Measurements from ENCODE around the gene AP2A2. TPM values are rescaled to one million over a fixed set of nuclear protein-coding genes. Genes with fewer than 3 reads are reported as not detected.

AP2A2 gene
- total RNA-seq, 2 donors from 2014 or later, result 99.0 to 109 TPM

- DNase-seq (ENCODE audit: low spot score), result no peak
- no peaks in the 10 kb centered on the region for H3K9me3 ChIP-seq
- peak overlapping the region in 1 of 2 donors; percentile 6 for H3K27ac ChIP-seq
- no peak for ATAC-seq (ENCODE audit: insufficient number of reproducible peaks, low FRiP score, low read depth)
- peaks cover 0 to 12% of the 10 kb centered on the region in 2 donors for H3K4me1 ChIP-seq (ENCODE audit: control insufficient read depth in 1 of 2, low read depth in 2 of 2)
- no peaks in the 10 kb centered on the region for H3K27me3 ChIP-seq (replicated peaks; ENCODE audit: insufficient read depth)
- no peak overlapping the region for H3K4me3 ChIP-seq
- peaks cover 56% of the 10 kb centered on the region for H3K36me3 ChIP-seq
- TF ChIP-seq CTCF (IDR thresholded peaks at IDR 0.05), result no peak
Observed at GRCh38 chr11:980438-981357, 55.0 kb downstream of the AP2A2 start.

- DNase-seq (ENCODE audit: low spot score) (no peak), ATAC-seq (ENCODE audit: insufficient number of reproducible peaks, low FRiP score, low read depth) (no peak)
- peaks cover 58% of the 10 kb centered on the region for H3K36me3 ChIP-seq
Observed at GRCh38 chr11:981764-982163, 56.1 kb downstream of the AP2A2 start.

GRCh38 chr11:984546-984945, 58.9 kb downstream of the AP2A2 start:
- no peaks in the 10 kb centered on the region for H3K9me3 ChIP-seq
- H3K4me3 ChIP-seq, result no peak overlapping the region
- no peak for ATAC-seq (ENCODE audit: insufficient number of reproducible peaks, low FRiP score, low read depth)
- H3K4me1 ChIP-seq (ENCODE audit: control insufficient read depth in 1 of 2, low read depth in 2 of 2), result peaks cover 0 to 12% of the 10 kb centered on the region in 2 donors
- H3K27me3 ChIP-seq (replicated peaks; ENCODE audit: insufficient read depth), result no peaks in the 10 kb centered on the region
- peaks cover 61% of the 10 kb centered on the region for H3K36me3 ChIP-seq
- no peak for TF ChIP-seq CTCF (IDR thresholded peaks at IDR 0.05)
- no peak overlapping the region for H3K27ac ChIP-seq
- DNase-seq (ENCODE audit: low spot score), result no peak

More at GRCh38 chr11:981764-982163, 56.1 kb downstream of the AP2A2 start:
- Histone ChIP-seq H3K4me3 (no peak overlapping the region), H3K9me3 (no peaks in the 10 kb centered on the region), H3K4me1 (ENCODE audit: control insufficient read depth in 1 of 2, low read depth in 2 of 2) (peaks cover 0 to 12% of the 10 kb centered on the region in 2 donors), H3K27me3 (replicated peaks; ENCODE audit: insufficient read depth) (no peaks in the 10 kb centered on the region), H3K27ac (no peak overlapping the region)
- TF ChIP-seq CTCF (IDR thresholded peaks at IDR 0.05), result no peak

GRCh38 chr11:985406-985805, 59.7 kb downstream of the AP2A2 start:
- no peak for DNase-seq (ENCODE audit: low spot score)
- Histone ChIP-seq H3K9me3 (no peaks in the 10 kb centered on the region), H3K4me1 (ENCODE audit: control insufficient read depth in 1 of 2, low read depth in 2 of 2) (peaks cover 0 to 11% of the 10 kb centered on the region in 2 donors), H3K27ac (no peak overlapping the region), H3K4me3 (no peak overlapping the region), H3K27me3 (replicated peaks; ENCODE audit: insufficient read depth) (no peaks in the 10 kb centered on the region), H3K36me3 (peaks cover 68% of the 10 kb centered on the region)
- no peak for TF ChIP-seq CTCF (IDR thresholded peaks at IDR 0.05)
- no peak for ATAC-seq (ENCODE audit: insufficient number of reproducible peaks, low FRiP score, low read depth)

- DNase-seq (ENCODE audit: low spot score), result no peak
- Histone ChIP-seq H3K9me3 (no peaks in the 10 kb centered on the region), H3K27ac (no peak overlapping the region), H3K4me3 (no peak overlapping the region), H3K4me1 (ENCODE audit: control insufficient read depth in 1 of 2, low read depth in 2 of 2) (peaks cover 0 to 7% of the 10 kb centered on the region in 2 donors), H3K27me3 (replicated peaks; ENCODE audit: insufficient read depth) (no peaks in the 10 kb centered on the region), H3K36me3 (peaks cover 68% of the 10 kb centered on the region)
- TF ChIP-seq CTCF (IDR thresholded peaks at IDR 0.05), result no peak
- ATAC-seq (ENCODE audit: insufficient number of reproducible peaks, low FRiP score, low read depth), result no peak
Observed at GRCh38 chr11:985848-986247, 60.2 kb downstream of the AP2A2 start.

Measured in thoracic aorta (tissue), 2 donors.